SKM-1 (cell line): ENCODE measurements around the gene ADGRG7.

Source experiments
- DNase-seq: peaks from one replicate; lab custom pipeline; 2025; ENCODE audit not compliant: unreplicated experiment; lab: John Stamatoyannopoulos, UW

Gene ADGRG7

DNA sequence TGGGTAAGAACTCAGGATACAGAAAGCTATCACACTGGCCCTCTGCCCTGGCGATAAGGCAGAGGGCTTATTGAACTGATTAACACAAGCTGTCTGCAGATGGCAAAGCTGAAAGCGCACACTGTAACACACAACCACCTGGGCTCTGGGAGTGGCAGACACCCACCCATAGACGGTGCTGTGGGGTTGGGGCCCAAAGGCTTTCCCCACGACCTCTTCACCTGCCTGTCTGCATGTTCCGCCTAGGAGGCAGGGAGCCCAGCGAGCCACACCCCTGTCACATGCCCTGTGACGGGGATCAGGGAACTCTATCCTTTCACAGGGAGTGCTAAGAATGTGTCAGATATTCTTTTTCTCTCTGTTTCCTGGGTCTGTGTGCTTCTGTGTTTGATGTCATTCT is 87.8 kb downstream of the ADGRG7 start:
- DNase-seq, result no peak

DNA sequence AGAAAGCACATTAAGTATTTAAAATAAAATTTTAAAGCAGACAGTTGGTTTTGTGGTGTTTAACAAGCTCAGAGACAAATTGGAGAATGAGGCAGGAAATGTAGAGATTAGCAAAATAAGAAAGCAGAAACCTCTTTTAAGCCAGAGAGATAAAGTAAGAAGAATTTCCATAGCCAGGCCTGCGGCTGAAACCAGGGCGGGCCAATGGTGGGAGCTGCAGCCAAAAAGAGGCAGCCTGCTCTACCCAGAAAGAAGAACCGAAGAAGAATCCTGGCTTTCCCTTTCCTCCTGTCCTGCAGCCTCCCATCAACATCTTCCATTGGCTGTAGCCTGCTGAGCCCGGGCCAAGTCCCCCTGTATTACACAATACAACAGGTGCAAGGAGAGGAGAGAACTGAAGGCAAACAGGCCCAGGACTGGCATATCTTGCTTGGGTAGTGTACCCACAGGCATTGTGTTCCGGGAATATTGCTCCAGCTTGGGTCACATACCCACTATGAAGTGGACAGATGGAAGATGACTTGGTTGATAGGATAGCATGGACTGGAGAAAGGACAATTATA is 88.4 kb downstream of the ADGRG7 start:
- no peak for DNase-seq

DNA sequence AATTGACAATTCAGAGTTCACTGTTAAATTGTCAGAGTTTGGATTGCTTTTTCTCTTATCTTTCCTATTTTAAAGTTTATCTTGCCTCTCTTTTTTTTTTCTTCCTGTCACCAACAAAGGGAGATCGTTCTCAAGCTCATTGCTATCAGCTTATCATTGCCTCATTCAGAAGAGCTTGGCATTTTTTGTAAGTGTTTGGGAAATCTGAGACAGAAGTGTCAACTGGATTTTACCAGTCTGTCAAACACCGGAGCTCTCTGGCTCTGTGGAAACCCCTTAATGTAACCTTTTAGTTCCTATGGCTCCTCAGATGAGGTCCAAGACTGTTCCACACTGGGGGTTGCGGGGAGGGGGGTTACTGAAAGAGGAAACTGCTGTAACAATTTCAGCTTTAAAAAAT is 89.3 kb downstream of the ADGRG7 start:
- DNase-seq, result no peak

- DNase-seq, result no peak
Observed at GRCh38 chr3:100700708-100701107, 91.3 kb downstream of the ADGRG7 start.

DNA sequence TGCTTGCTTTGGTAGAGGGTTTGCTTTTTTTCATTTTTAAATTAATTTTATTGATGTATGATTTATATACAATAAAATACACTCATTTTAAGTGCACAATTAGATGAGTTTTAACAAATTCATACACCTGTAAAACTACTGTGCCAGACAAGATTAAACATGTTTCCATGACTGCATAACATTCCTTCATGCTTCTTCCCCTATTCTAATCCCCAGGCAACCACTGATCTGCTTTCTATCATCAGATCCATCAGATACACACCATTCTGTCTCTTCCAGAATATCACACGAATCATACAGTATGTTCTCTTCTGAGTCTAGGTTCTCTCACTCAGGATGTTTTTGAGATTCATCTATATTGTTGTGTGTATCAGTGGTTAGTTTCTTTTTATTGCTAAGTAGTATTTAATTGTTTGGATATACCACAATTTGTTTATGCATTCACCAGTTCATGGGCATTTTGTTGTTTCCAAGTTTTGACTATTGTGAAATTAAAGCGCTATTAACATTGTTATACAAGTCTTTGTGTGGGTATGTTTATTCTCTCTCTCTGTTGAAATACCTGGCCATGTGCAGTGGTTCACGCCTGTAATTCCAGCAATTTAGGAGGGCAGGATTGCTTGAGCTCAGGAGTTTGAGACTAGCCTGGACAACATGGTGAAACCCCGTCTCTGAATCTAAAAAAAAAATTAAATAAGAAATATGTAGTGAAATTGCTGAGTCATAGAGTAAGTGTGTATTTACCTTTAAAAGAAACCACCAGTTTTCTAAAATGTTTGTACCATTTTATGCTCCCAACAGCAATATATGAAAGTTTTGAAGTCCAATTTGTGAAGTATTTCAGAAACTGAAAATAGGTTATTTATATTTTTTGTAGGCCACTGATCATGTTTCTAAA is 92.9 kb downstream of the ADGRG7 start:
- no peak for DNase-seq

DNA sequence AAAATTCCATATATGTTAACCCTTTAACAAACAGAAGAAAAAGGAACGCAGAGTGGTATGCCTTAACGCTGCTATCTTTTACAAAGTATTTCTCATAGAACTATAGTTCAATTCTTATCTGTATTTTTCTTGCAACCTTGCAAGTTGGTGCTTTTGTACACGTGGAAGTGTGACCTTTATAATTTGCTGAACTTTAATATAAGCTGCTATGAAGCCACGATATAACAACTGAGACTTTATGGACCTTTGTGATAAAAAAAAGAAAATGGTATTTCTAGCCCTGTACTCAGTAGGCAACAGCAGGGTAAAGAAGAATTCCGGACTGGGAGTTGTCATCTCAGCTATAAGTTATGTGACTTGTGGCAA is 93.6 kb downstream of the ADGRG7 start:
- no peak for DNase-seq

DNA sequence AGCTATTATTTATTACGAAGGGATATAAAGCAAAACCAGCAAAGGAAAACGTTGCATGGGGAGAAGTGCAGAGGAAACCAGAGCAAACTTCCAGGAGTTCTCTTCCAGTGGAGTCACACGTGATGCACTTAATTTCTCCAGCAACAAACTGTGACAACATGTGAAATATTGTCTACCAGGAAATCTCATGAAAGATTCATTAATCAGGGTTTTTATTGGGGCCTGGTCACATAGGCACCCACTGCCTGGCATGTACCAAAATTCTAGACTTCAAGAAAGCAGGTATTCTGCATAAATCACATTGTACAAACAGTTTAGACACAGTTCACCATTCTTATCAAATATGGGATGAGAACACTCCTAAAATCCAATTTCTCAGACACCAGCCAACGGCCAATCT is 94.5 kb downstream of the ADGRG7 start:
- no peak for DNase-seq

- no peak for DNase-seq
Observed at GRCh38 chr3:100706365-100706764, 97.0 kb downstream of the ADGRG7 start.

DNA sequence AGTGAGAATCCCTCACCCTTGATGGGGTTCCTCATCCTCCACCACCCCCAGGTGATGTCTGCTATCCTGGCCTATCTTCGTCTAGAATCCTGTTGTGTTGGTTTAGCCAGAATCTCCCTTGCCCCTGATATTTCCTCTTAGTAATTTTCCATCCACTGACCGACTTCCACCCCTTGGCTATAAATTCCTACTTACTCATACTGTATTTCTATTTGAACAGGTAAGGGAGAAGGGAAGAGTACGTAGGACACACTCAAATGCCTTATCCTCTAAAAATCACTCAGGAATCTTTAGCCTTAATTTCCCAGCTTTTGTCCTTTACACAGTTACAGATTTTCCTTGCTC is 99.2 kb downstream of the ADGRG7 start:
- no peak for DNase-seq

GRCh38 chr3:100708989-100709841 is 99.8 kb downstream of the ADGRG7 start, which contains the start of gene TFG:
TFG (plus strand) TSS chr3:100709494; CDS start chr3:100713686, 4,192 bp downstream.
- peak; percentile 89 for DNase-seq

- peak; percentile 3 for DNase-seq
Observed at GRCh38 chr3:100709842-100710260, 100.5 kb downstream of the ADGRG7 start.

GRCh38 chr3:100710261-100710968 is 101.0 kb downstream of the ADGRG7 start:
- peak; percentile 69 for DNase-seq

DNA sequence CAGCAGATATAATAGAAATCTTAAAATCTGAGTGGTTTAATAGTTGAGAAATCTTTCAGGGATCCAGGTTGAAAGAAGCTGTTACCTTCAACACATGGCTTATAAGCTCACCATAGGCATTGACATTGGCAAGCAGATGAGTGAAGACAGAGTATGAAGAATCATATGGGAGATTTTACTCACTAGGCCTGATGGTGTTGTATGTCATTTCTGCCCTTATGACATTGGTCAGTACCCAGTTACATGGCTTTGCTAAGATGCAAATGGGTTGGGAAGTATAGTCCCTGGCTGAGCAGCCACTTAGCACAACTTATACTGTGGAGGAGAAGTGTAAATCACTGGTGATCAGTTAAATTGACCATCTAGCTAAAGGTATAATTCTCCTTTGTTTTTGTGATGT is 105.8 kb downstream of the ADGRG7 start:
- DNase-seq, result no peak

DNA sequence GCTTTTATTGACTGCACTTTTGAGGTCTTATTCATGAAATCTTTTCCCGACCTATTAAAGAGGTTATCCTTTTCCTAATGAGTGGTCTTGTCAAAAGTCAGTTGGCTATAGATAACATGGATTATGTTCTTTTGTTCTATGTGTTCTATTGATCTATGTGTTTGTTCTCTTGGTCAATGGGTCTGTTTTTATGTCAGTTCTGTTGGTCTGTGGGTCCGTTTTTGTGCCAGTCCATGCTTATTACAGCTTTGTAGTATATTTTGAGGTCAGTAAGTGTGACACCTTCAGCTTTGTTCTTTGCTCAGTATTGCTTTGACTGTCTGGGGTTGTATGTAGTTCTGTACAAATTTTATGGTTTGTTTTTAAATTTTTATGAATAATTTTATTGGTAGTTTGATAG is 107.7 kb downstream of the ADGRG7 start:
- no peak for DNase-seq

DNA sequence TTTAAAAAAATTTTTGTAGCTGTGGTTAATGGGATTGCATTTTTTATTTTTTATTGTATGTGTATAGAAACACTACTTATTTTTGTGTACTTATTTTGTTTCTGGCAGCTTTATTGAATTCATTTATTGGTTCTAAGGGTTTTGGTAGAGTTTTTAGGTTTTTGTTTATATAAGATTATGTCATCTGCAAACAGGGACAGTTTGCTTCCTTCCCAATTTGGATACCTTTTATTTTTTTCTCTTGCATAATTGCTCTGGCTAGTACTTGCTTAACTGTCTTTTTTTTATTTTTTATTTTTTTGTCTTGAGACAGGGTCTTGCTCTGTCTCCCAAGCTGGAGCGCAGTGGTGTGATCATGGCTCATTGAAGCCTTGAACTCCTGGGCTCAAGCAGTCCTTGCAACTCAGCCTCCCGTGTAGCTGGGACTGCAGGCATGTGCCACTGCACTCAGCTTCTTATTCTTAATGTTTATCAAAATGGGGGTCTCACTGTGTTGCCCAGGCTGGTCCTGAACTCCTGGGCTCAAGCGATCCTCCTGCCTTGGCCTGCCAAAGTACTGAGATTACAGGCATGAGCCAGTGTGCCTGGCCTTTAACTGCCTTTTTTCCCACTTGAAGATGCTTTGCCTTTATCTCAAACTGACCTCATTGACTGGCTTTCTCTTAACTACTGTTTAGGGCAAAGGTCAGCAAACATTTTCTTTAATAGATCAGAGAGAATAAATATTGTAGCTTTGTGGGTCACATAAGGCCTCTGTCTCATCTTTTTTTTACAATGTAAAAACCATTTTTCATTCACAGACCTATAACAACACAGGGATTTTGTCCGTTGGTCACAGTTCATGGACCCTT is 108.5 kb downstream of the ADGRG7 start:
- no peak for DNase-seq

- no peak for DNase-seq
Observed at GRCh38 chr3:100719136-100719535, 109.7 kb downstream of the ADGRG7 start.

DNA sequence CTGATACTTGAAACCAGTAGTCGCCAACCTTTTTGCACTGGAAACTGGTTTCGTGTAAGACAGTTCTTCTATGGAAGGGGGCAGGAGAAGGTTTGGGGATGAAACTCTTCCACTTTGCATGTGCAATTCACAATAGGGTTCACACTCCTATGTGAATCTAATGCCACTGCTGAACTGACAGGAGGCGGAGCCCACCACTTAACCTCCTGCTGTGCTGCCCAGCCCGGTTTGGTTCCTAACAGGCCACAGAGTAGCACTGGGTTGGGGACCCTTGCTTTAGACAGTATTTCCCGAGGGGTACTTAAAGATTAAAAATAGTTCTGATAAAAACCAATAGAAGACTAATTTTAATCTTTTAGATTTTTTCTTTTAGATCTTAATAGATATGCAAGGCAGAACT is 111.0 kb downstream of the ADGRG7 start:
- DNase-seq, result no peak

DNA sequence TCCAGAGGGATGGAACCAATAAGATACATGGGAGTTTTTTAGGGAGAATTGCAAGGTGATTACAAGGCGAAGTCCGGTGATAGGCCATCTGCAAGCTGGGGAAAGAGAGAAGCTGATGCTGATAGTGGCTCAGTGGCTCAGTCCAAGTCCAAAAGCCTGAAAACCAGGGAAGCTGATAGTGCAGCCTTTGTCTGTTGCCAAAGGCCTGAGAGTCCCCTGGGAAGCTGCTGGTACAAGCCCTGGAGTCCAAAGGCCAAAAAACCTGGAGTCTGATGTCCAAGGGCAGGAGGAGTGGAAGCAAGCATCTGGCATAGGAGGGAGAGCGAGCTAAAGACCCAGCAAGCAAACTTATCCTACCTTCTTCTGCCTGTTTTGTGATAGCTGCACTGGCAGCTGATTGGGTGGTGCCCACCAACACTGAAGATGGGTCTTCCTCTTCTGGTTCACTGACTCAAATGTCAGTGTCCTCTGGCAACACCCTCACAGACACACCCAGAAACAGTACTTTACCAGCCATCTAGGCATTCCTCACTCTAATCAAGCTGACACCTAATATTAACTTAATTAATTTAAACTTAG is 116.6 kb downstream of the ADGRG7 start:
- DNase-seq, result no peak

DNA sequence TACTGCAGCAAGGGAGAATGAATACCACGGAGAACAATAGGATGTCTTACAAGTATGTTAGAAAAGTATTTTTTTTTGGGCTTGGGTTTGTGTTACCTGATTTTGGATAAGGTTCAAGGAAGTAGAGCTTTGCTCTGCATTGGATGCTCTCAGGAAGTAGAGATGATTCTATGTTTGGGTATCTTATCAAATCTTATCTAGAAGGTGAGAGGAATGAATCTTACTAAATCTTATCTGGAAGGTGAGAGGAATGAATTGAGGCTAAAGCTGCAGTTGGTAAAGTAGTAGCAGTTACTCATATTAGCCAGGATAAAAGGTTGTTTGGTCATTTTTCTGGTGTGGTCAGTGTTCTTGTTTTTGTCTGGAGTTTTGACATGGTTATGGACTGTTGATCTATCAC is 117.3 kb downstream of the ADGRG7 start:
- no peak for DNase-seq

- DNase-seq, result no peak
Observed at GRCh38 chr3:100730524-100730923, 121.1 kb downstream of the ADGRG7 start.
